Prostate gland (tissue), 2 donors: ENCODE data around the gene KRTAP5-7.

Experiments
- POLR2A ChIP-seq: fragments of 450-650 bp; IDR thresholded peaks from one replicate; pipeline ENCODE4 v1.6.1; 2016; ENCODE audit warnings: antibody characterized with exemption, mild to moderate bottlenecking
- POLR2AphosphoS5 ChIP-seq: sonication (generic); formaldehyde crosslinking; IDR thresholded peaks from one replicate; pipeline ENCODE4 v1.6.1; 2017; ENCODE audit warnings: antibody characterized with exemption
- TF ChIP-seq, protein P1 (sequence below), 4 experiments: fragments of 200-600 bp in 2 of 4; fragments of 450-650 bp in 2 of 4; sonication (generic) in 2 of 4; IDR thresholded peaks; 1 replicate in 3 of 4; 2 replicates in 1 of 4; pipeline ENCODE4 v1.5.1; 2016 to 2019; ENCODE audit warnings: antibody characterized with exemption in 4 of 4, mild to moderate bottlenecking in 2 of 4, moderate library complexity in 2 of 4

DNA sequence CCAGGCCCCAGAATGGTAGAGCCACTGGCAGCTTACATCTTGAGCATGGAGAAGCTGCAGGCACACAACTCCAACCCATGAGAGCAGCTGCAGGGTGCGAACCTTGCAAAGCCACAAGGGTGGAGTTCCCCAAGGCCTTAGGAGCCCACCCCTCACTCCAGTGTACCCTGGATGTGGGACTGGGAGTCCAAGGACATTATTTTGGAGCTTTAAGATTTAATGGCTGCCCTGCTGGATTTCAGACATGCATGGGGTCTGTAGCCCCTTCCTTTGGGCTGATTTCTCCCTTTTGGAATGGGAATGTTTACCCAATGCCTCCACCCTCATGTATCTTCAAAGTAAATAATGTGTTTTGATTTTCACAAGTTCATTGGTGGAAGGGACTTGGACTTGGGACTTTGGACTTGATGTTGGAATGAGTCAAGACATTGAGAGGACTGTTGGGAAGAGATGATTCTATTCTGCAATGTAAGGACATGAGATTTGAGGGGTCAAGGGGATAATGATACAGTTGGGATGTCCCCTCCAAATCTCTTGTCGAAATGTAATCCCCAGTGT, 1.1 kb upstream of the KRTAP5-7 start:
- TF ChIP-seq, protein P1, sequence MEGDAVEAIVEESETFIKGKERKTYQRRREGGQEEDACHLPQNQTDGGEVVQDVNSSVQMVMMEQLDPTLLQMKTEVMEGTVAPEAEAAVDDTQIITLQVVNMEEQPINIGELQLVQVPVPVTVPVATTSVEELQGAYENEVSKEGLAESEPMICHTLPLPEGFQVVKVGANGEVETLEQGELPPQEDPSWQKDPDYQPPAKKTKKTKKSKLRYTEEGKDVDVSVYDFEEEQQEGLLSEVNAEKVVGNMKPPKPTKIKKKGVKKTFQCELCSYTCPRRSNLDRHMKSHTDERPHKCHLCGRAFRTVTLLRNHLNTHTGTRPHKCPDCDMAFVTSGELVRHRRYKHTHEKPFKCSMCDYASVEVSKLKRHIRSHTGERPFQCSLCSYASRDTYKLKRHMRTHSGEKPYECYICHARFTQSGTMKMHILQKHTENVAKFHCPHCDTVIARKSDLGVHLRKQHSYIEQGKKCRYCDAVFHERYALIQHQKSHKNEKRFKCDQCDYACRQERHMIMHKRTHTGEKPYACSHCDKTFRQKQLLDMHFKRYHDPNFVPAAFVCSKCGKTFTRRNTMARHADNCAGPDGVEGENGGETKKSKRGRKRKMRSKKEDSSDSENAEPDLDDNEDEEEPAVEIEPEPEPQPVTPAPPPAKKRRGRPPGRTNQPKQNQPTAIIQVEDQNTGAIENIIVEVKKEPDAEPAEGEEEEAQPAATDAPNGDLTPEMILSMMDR (IDR thresholded peaks at IDR 0.05) = no peak
- TF ChIP-seq POLR2A (no peak), POLR2AphosphoS5 (no peak)
